Stimulated activated CD8-positive, alpha-beta memory T cell treated with anti-CD3 and anti-CD28 coated beads, Interleukin-15, amount 100 ng/mL, for 1 hour (primary cell): ENCODE results near the gene ERRFI1.
"Not testable (repeated sequence)": the region's sequence is repeated elsewhere in the genome, so short reads cannot be mapped to it uniquely, and the experiment has no call there.

ENCODE experiments used
- DNase-seq: peaks from one replicate; pipeline ENCODE4 v3.0.0-alpha.2; 2020; ENCODE audit warnings: low read depth

ERRFI1 gene

GRCh38 chr1:7967651-7968050 lies 58.5 kb downstream of the ERRFI1 start:
- DNase-seq = no peak

GRCh38 chr1:7967196-7967595 lies 58.9 kb downstream of the ERRFI1 start:
- no peak for DNase-seq

GRCh38 chr1:7964476-7964875 lies 61.6 kb downstream of the ERRFI1 start:
- no peak for DNase-seq

- DNase-seq = not testable (repeated sequence)
Measured at GRCh38 chr1:7963841-7964240, 62.3 kb downstream of the ERRFI1 start.

GRCh38 chr1:7963378-7963730 lies 62.8 kb downstream of the ERRFI1 start:
- DNase-seq = not testable (repeated sequence)

- no peak for DNase-seq
Measured at GRCh38 chr1:7962636-7963377, 63.3 kb downstream of the ERRFI1 start.

- no peak for DNase-seq
Measured at GRCh38 chr1:7962014-7962335, 64.1 kb downstream of the ERRFI1 start.
